ENCODE results near the gene EFCAB13.

The EFCAB13 gene

GRCh38 chr17:47320879-47321502 is 2.8 kb upstream of the EFCAB13 start:
- no peak overlapping the region for H3K4me3 ChIP-seq (ENCODE audit: low read length)
- no peak for DNase-seq (ENCODE audit: low read depth)
- TF ChIP-seq CTCF (conservative IDR thresholded peaks at IDR 0.05; ENCODE audit: low read depth, low read length): no peak

GRCh38 chr17:47324224-47325020 is 667 bp downstream of the EFCAB13 start:
- H3K4me3 ChIP-seq (ENCODE audit: low read length): peak overlapping the region; percentile 56
- TF ChIP-seq CTCF (conservative IDR thresholded peaks at IDR 0.05; ENCODE audit: low read depth, low read length): no peak
- no peak for DNase-seq (ENCODE audit: low read depth)

- no peak for DNase-seq (ENCODE audit: low read depth)
- H3K4me3 ChIP-seq (ENCODE audit: low read length): no peak overlapping the region
- TF ChIP-seq CTCF (conservative IDR thresholded peaks at IDR 0.05; ENCODE audit: low read depth, low read length): no peak
These were observed 1.4 kb downstream of the EFCAB13 start for GRCh38 chr17:47325176-47325575.

DNA sequence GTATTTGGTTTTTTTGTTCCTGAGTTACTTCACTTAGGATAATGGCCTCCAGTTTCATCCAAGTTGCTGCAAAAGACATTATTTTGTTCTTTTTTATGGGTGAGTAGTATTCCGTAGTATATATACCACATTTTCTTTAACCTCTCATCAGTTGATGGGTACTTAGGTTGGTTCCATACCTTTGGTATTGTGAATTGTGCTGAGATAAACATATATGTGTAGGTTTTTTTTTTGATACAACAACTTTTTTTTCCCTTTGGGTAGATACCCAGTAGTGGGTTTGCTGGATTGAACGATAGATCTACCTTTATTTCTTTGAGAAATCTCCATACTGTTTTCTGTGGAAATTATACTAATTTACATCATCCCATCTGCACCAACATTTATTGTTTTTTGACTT is 6.8 kb downstream of the EFCAB13 start:
- DNase-seq (ENCODE audit: low read depth): no peak
- TF ChIP-seq CTCF (conservative IDR thresholded peaks at IDR 0.05; ENCODE audit: low read depth, low read length): no peak
- no peak overlapping the region for H3K4me3 ChIP-seq (ENCODE audit: low read length)

- TF ChIP-seq CTCF (conservative IDR thresholded peaks at IDR 0.05; ENCODE audit: low read depth, low read length): no peak
- H3K4me3 ChIP-seq (ENCODE audit: low read length): no peak overlapping the region
- no peak for DNase-seq (ENCODE audit: low read depth)
These were observed 8.5 kb downstream of the EFCAB13 start for GRCh38 chr17:47332287-47332686.

DNA sequence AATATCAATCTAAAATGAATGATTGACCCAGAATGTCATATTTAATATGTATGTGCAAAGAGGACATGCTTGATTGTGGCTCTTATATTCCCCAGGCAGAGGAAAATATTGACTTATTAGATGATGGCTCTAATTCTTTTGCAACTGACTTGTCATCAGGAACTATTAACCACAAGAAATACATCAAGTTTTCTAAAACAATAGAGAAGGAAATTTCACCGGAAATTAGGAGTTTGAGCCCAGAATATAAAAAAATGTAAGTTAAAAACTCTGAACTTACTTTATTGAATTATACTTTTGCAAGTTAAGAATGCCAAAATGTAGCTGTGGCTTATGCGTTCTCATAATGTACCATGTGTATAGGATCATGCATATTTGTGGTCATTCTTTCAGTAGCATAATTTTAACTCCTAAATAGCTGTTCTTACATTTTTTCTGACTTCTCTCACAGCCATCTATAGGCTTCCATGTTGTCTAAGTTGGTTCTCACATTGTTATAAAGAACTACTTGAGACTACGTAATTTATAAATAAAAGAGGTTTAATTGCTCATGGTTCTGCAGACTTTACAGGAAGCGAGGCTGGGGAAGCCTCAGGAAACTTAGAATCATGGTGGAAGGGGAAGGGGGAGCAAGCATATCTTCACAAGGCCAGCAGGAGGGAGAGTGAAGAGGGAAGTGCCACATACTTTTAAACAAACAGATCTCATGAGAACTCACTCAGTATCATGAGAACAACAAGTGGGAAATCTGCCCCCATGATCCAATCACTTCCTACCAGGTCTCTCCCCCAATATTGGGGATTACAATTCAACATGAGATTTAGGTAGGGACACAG is 11.6 kb downstream of the EFCAB13 start:
- TF ChIP-seq CTCF (conservative IDR thresholded peaks at IDR 0.05; ENCODE audit: low read depth, low read length): no peak
- H3K4me3 ChIP-seq (ENCODE audit: low read length): no peak overlapping the region
- no peak for DNase-seq (ENCODE audit: low read depth)
